IPS DF 4.7 (cell line): ENCODE data around the gene ENO2.

Experiments
- DNase-seq: peaks from one replicate; pipeline ENCODE4 v3.0.0-alpha.2; 2013; ENCODE audit warnings: low spot score; ENCODE audit errors: extremely low read depth

ENO2 gene

DNA sequence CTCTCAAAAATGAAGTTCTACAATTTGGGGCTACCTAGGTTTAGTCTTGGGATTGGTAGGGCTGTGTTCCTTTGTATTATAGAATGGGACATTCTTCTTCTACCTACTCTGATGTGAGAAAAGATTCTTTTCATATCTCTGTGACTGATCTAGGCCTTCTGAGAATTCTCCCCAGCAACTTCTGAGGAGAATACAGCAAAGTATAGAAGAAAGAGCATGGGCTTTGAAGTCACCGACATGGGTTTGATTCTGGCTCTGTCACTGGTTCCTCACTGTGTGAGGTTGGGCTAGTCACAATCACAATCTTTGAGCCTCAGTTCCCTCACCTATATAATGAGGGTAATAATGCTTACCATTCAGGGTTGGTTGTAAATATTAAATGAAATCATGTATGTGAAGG, 18.4 kb downstream of the ENO2 start:
- DNase-seq = no peak

DNA sequence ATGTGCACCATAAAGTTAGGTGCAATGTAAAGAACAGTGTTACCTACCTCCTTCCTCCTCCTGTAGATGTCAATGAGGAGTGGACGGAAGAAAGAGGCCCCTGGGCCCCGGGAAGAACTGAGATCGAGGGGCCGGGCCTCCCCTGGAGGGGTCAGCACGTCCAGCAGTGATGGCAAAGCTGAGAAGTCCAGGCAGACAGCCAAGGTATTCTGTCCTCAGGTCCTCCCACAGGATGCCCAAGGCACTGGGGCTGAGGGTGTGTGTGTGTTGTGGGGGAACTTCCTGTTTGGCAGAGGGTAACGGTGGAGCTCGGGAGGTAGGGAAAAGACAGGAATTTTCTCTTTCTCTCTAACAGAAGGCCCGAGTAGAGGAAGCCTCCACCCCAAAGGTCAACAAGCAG, 19.7 kb downstream of the ENO2 start:
- no peak for DNase-seq

DNA sequence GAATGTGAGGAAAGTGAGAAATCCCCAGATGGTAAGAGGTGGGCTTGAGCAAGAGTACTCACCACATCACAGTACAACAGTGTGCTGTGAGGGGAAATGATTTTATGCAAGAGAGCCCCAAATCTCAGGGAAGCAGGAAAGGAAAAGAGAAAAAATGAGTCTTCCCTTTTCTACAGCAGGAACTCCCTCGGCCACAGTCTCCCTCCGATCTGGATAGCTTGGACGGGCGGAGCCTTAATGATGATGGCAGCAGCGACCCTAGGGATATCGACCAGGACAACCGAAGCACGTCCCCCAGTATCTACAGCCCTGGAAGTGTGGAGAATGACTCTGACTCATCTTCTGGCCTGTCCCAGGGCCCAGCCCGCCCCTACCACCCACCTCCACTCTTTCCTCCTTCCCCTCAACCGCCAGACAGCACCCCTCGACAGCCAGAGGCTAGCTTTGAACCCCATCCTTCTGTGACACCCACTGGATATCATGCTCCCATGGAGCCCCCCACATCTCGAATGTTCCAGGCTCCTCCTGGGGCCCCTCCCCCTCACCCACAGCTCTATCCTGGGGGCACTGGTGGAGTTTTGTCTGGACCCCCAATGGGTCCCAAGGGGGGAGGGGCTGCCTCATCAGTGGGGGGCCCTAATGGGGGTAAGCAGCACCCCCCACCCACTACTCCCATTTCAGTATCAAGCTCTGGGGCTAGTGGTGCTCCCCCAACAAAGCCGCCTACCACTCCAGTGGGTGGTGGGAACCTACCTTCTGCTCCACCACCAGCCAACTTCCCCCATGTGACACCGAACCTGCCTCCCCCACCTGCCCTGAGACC, 21.2 kb downstream of the ENO2 start:
- DNase-seq = no peak

DNA sequence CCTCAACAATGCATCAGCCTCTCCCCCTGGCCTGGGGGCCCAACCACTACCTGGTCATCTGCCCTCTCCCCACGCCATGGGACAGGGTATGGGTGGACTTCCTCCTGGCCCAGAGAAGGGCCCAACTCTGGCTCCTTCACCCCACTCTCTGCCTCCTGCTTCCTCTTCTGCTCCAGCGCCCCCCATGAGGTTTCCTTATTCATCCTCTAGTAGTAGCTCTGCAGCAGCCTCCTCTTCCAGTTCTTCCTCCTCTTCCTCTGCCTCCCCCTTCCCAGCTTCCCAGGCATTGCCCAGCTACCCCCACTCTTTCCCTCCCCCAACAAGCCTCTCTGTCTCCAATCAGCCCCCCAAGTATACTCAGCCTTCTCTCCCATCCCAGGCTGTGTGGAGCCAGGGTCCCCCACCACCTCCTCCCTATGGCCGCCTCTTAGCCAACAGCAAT, 21.8 kb downstream of the ENO2 start:
- no peak for DNase-seq

DNA sequence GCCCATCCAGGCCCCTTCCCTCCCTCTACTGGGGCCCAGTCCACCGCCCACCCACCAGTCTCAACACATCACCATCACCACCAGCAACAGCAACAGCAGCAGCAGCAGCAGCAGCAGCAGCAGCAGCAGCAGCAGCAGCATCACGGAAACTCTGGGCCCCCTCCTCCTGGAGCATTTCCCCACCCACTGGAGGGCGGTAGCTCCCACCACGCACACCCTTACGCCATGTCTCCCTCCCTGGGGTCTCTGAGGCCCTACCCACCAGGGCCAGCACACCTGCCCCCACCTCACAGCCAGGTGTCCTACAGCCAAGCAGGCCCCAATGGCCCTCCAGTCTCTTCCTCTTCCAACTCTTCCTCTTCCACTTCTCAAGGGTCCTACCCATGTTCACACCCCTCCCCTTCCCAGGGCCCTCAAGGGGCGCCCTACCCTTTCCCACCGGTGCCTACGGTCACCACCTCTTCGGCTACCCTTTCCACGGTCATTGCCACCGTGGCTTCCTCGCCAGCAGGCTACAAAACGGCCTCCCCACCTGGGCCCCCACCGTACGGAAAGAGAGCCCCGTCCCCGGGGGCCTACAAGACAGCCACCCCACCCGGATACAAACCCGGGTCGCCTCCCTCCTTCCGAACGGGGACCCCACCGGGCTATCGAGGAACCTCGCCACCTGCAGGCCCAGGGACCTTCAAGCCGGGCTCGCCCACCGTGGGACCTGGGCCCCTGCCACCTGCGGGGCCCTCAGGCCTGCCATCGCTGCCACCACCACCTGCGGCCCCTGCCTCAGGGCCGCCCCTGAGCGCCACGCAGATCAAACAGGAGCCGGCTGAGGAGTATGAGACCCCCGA, 22.5 kb downstream of the ENO2 start:
- DNase-seq = no peak

DNA sequence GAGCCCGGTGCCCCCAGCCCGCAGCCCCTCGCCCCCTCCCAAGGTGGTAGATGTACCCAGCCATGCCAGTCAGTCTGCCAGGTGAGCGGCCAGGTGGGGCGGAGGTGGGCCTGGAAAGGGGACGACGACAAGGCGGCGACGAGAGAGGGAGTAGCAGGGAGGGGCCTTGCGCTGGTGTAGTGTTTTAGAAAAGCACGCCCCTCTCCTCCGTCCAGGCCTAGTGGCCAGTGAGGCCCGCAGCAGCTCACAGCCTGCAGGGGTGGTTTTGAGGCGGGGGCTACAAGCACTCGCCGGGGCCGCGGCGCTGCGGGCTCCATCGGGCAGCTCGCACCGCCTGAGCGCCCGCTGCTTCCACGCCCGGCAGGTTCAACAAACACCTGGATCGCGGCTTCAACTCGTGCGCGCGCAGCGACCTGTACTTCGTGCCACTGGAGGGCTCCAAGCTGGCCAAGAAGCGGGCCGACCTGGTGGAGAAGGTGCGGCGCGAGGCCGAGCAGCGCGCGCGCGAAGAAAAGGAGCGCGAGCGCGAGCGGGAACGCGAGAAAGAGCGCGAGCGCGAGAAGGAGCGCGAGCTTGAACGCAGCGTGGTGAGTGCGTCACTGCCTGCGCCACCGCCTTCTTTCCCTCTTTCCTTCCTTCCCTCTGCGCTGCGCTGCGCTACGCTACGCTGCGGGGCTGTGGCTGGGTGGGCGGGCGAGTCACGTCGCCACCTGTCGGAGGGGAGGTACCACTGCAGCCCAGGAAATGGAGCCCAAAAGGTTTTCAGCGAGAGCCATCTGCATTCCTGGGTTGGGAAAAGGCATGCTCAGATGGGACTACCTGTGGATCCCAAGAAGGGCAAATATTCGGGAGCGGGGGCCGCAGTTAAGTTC, 23.3 kb downstream of the ENO2 start:
- DNase-seq = no peak

DNA sequence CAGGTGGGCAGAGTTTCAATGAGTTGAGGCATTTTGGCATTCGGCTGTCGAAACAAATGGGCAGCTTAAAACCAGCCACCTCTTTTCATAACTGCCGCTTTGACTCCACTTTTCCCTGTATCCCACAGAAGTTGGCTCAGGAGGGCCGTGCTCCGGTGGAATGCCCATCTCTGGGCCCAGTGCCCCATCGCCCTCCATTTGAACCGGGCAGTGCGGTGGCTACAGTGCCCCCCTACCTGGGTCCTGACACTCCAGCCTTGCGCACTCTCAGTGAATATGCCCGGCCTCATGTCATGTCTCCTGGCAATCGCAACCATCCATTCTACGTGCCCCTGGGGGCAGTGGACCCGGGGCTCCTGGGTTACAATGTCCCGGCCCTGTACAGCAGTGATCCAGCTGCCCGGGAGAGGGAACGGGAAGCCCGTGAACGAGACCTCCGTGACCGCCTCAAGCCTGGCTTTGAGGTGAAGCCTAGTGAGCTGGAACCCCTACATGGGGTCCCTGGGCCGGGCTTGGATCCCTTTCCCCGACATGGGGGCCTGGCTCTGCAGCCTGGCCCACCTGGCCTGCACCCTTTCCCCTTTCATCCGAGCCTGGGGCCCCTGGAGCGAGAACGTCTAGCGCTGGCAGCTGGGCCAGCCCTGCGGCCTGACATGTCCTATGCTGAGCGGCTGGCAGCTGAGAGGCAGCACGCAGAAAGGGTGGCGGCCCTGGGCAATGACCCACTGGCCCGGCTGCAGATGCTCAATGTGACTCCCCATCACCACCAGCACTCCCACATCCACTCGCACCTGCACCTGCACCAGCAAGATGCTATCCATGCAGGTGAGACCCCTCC, 24.2 kb downstream of the ENO2 start:
- no peak for DNase-seq

DNA sequence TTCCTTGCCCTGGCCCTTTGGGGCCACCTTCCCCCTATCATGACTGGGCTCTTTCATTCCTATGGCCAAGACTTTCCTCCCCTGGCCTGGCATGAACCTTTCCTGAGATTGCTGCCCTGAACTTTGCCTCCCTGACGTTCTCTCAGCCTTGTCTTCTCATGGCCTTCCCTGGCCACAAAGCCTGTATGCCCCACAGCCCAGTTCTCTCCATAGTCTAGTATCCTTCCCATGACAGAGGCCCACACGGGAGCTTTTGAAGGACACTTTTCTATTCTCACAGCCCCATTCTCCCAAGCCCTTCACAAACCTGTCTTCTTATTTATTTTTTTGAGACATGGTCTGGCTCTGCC, 24.8 kb downstream of the ENO2 start:
- DNase-seq = no peak

DNA sequence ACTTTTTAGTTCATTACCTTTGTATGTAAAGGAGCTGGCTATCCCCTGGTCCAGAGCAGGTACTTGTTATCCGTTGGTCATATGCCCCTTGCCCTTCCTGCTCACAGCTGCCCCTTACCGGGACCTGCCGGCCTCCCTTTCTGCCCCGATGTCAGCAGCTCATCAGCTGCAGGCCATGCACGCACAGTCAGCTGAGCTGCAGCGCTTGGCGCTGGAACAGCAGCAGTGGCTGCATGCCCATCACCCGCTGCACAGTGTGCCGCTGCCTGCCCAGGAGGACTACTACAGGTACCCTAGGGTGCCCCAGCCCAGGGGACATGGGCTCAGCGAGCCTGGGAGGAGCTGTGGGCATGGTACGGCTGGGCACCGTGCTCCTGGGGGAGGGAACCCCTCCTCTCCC, 26.9 kb downstream of the ENO2 start:
- DNase-seq = no peak

DNA sequence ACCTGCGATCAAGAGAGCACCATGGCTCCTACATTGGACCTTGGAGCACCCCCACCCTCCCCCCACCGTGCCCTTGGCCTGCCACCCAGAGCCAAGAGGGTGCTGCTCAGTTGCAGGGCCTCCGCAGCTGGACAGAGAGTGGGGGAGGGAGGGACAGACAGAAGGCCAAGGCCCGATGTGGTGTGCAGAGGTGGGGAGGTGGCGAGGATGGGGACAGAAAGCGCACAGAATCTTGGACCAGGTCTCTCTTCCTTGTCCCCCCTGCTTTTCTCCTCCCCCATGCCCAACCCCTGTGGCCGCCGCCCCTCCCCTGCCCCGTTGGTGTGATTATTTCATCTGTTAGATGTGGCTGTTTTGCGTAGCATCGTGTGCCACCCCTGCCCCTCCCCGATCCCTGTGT, 27.4 kb downstream of the ENO2 start:
- DNase-seq = no peak

DNA sequence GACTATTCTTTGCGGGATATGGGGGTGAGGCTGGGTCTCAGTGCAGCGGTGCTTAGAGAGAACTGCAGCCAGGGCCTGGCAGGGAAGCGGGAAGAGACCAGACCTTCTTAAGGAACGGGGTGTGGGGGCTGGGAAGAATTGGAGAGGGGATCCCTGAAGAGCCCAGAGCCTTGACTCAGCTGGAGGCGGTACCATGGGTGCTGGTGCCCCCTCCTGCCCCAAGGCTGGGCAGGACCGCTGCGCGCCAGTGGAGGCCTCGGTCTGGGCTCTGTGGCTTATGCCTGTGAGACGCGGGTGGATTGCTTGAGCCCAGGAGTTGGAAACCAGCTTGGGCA, 27.9 kb downstream of the ENO2 start:
- DNase-seq = no peak

DNA sequence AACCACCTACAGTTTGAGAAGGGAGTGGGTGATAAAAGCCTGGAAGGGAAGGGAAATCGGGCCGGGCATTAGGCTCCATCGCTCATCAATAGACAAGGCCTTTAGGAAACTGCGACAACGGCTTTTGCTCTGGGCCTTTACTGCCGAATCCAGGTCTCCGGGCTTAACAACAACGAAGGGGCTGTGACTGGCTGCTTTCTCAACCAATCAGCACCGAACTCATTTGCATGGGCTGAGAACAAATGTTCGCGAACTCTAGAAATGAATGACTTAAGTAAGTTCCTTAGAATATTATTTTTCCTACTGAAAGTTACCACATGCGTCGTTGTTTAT, 29.0 kb downstream of the ENO2 start:
- DNase-seq = no peak

DNA sequence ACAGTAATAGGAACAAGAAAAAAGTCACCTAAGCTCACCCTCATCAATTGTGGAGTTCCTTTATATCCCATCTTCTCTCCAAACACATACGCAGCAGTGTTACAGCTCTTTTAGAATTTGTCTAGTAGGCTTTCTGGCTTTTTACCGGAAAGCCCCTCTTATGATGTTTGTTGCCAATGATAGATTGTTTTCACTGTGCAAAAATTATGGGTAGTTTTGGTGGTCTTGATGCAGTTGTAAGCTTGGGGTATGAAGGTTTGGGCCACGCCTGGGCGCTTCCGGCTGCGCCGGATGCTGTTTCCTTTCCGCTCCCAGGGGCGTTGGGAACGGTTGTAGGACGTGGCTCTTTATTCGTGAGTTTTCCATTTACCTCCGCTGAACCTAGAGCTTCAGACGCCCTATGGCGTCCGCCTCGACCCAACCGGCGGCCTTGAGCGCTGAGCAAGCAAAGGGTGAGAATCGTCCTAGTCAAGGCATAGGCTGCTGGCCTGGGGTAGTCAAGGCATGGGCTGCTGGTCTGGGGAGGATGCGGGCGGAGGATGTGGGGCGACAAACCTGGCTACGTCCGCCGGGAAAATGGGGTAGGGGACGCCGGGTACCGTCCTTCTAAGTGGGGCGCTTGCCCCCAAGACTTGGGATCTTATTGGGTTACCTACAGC, 29.5 kb downstream of the ENO2 start, which contains the start of the genes C12orf57 and RNU7-1:
C12orf57 (plus strand) TSS at position 301 of the 659 bp plus-strand sequence; CDS start at position 401, 100 bp downstream.
RNU7-1 (plus strand) TSS at position 95 of the 659 bp plus-strand sequence.
- DNase-seq = no peak

DNA sequence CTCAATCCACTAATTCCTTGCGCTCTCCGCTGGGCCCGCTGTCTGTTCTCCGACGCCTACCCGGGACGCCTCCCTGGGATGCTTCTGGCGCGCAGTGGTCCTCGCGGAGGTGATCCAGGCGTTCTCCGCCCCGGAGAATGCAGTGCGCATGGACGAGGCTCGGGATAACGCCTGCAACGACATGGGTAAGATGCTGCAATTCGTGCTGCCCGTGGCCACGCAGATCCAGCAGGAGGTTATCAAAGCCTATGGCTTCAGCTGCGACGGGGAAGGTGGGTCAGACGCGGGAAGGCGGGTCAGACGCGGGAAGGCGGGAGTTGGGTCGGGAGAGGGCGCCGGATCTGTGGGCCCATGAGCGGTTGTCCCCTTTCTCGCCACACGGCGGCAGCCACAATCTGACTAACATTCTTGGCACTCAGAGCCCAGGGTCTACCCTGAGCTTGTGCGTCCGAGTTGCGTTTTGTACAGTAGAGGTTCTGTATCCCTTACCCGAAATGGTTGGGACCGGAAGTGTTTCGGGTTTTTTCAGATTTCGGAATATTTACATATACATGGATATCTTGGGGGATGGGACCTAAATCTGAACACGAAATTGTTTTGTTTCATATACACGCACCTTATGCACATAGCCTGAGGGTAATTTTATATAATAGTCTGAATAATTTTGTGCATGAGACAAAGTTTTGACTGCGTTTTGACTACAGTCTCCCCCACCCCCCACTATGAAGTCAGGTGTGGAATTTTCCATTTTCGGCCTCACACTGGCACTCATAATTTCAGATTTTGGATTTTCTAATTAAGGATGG, 30.2 kb downstream of the ENO2 start:
- DNase-seq = no peak

DNA sequence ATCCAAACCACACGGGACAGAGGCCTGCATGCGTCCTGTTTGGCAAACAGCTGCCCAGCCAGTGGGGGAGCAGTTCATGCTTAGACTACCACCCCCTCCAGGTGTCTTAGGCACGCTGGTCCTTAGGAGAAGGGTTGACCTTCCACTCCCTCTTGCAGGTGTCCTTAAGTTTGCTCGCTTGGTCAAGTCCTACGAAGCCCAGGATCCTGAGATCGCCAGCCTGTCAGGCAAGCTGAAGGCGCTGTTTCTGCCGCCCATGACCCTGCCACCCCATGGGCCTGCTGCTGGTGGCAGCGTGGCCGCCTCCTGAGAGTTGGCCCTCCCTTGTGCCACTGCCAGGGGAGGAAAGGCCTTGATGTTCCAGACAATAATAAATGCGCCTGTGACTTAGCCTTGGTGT, 31.2 kb downstream of the ENO2 start:
- no peak for DNase-seq

DNA sequence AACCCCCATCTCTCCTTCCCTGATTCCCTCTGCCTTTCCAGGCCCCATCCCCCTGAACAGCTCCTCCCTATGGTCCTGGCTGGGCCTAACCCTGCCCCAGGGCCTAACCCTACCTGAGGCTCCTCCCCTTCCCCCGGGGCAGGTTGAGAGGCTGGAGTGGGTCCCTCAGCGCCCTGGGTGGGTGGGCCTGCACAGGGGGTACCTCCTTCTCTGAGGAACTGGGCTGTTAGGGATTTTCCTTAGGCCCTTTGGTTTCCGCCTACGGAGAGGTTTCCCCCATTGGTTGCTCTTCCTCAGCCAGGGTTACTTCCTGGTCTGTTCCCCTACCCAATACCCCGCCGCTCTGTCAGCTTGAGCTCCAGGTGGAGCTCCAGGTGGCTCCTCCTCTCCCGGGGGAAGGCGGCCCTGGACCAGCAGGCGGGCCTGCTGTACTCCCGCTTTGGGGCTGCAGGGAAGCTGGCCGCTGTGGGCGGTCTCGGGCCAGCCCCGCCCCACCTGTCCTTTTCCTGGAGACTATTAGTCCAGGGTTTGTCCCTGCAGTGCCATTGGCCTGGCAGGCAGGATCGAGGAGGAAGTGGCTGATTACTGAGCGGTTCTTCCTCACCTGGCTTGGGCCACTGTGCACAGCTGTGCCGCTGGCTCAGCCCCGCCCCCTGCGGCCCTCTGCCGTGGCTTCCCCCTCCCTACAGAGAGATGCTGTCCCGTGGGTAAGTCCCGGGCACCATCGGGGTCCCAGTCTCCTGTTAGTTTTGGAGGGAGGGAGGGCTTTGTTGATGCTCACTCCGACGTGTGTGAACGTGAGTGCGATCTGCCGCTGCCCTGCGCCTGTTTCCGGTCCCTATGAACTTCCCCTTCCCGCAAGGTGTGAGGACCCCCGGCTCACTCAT, 31.9 kb downstream of the ENO2 start:
- no peak for DNase-seq

DNA sequence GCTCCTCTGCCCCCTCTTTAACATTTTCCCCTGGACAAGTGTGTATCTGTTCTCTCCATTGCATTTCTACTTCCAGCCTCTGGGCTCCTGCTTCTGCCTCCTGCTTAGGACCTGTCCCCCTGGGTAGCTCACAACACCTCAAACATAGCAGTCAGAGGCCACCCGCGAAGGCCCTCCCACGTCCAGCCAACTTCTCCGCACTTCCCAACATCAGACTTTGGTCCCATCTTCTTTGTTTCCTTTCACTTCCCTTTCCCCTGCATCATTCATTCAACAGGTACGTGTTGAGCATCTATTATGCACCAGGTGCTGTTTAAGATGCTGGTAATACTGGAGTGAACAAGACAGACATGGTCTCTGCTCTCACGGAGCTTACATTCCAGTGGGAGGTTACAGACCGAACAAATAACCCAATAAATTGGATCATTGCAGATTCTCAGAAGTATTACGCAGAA, 32.6 kb downstream of the ENO2 start:
- DNase-seq = no peak

DNA sequence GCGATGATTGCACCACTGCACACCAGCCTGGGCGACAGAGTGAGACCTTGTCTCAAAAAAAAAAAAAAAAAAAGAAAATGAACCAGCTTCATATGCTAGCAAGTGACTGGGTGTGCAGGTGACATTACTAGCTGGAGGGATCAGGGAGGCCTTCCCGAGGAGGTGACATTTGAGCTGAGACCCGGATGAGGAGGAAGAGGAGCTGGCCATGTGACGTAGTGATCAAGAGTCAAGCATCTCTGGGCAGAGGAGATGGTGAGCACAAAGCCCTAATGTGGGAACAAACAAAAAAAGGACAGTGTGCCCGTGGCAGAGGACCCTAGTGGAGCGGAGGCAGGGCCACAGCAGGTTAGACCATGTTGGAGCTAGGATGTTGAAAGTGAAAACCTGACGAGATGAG, 33.2 kb downstream of the ENO2 start:
- DNase-seq = no peak
